Mesendoderm (in vitro differentiated cells): ENCODE data around the gene ANTXR1.

Source experiments
- DNase-seq: peaks from one replicate; pipeline ENCODE4 v3.0.0; 2013
- H2AK5ac ChIP-seq: 2 replicates; pipeline ENCODE4 v1.6.1; 2013; ENCODE audit warnings: low read length, inconsistent platforms
- H2BK120ac ChIP-seq: 2 replicates; pipeline ENCODE4 v1.6.1; 2013; ENCODE audit warnings: low read depth, mild to moderate bottlenecking, low read length, moderate library complexity, mixed read lengths
- H2BK15ac ChIP-seq: replicated peaks from 2 replicates; pipeline ENCODE4 v1.6.1; 2013; ENCODE audit warnings: low read depth, mild to moderate bottlenecking, moderate library complexity
- H2BK5ac ChIP-seq: 2 replicates; pipeline ENCODE4 v1.6.1; 2013; ENCODE audit warnings: low read length, inconsistent platforms
- H3K18ac ChIP-seq: 2 replicates; pipeline ENCODE4 v1.6.1; 2013; ENCODE audit warnings: mild to moderate bottlenecking, low read length, mixed read lengths
- H3K23ac ChIP-seq: one replicate; pipeline ENCODE4 v1.6.1; 2013; ENCODE audit warnings: low read length
- H3K27ac ChIP-seq: 2 replicates; pipeline ENCODE4 v1.5.1; 2013; ENCODE audit warnings: low read depth, mild to moderate bottlenecking, inconsistent platforms, low read length, moderate library complexity
- H3K27me3 ChIP-seq: 2 replicates; pipeline ENCODE4 v1.6.1; 2013; ENCODE audit warnings: low read length, control low read depth, mild to moderate bottlenecking, inconsistent platforms; ENCODE audit not compliant: insufficient read depth, poor library complexity
- H3K36me3 ChIP-seq: 2 replicates; pipeline ENCODE4 v1.6.1; 2013; ENCODE audit warnings: low read length, inconsistent platforms; ENCODE audit not compliant: control insufficient read depth, insufficient read depth
- H3K4ac ChIP-seq: one replicate; pipeline ENCODE4 v1.6.1; 2013; ENCODE audit warnings: low read depth, mild to moderate bottlenecking, low read length, moderate library complexity
- H3K4me1 ChIP-seq: 2 replicates; pipeline ENCODE4 v1.6.1; 2013; ENCODE audit warnings: low read depth, low read length, inconsistent platforms; ENCODE audit not compliant: control insufficient read depth
- H3K4me2 ChIP-seq: 2 replicates; pipeline ENCODE4 v1.6.1; 2013; ENCODE audit warnings: low read length
- H3K4me3 ChIP-seq: 2 replicates; pipeline ENCODE4 v1.5.1; 2013; ENCODE audit warnings: mild to moderate bottlenecking, low read length
- H3K56ac ChIP-seq: one replicate; pipeline ENCODE4 v1.6.1; 2013; ENCODE audit warnings: low read length
- H3K79me1 ChIP-seq: 2 replicates; pipeline ENCODE4 v1.6.1; 2013; ENCODE audit warnings: low read length, inconsistent platforms
- H3K79me2 ChIP-seq: 2 replicates; pipeline ENCODE4 v1.6.1; 2013; ENCODE audit warnings: mild to moderate bottlenecking, low read length; ENCODE audit not compliant: control insufficient read depth, insufficient read depth
- H3K9ac ChIP-seq: 2 replicates; pipeline ENCODE4 v1.6.1; 2013; ENCODE audit warnings: low read length, inconsistent platforms
- H4K5ac ChIP-seq: one replicate; pipeline ENCODE4 v1.6.1; 2013; ENCODE audit warnings: low read length
- H4K8ac ChIP-seq: one replicate; pipeline ENCODE4 v1.6.1; 2013; ENCODE audit warnings: low read depth, mild to moderate bottlenecking, control low read depth, low read length, moderate library complexity
- WGBS: extraction: QIAGEN DNeasy Blood & Tissue Kit; methylation state at CpG from one replicate; pipeline ENCODE4 v1.1.7; 2013; ENCODE audit warnings: low lambda C conversion rate, missing lambda C conversion rate; ENCODE audit not compliant: insufficient coverage; ENCODE audit errors: extremely low coverage; 5-methylcytosine and 5-hydroxymethylcytosine counted together

Gene ANTXR1

GRCh38 chr2:69089266-69089665 lies 76.3 kb downstream of the ANTXR1 start:
- no CpG with 5 or more reads among the region's 3 CpGs for WGBS
- Histone ChIP-seq H3K79me1 (no peaks in the 10 kb centered on the region), H3K27ac (no peak overlapping the region)

GRCh38 chr2:69089998-69090397 lies 77.0 kb downstream of the ANTXR1 start:
- Histone ChIP-seq H4K5ac (no peak overlapping the region), H3K4ac (no peak overlapping the region), H3K56ac (no peak overlapping the region), H3K27me3 (no peaks in the 10 kb centered on the region), H3K36me3 (no peaks in the 10 kb centered on the region), H4K8ac (no peak overlapping the region), H2BK120ac (no peak overlapping the region), H3K79me1 (no peaks in the 10 kb centered on the region), H3K4me1 (no peaks in the 10 kb centered on the region), H3K23ac (no peak overlapping the region), H2BK15ac (no peak overlapping the region), H2BK5ac (no peak overlapping the region), H3K4me2 (no peak overlapping the region), H3K18ac (no peak overlapping the region), H3K9ac (no peak overlapping the region), H3K4me3 (no peak overlapping the region), H3K79me2 (no peaks in the 10 kb centered on the region), H2AK5ac (no peak overlapping the region), H3K27ac (no peak overlapping the region)
- DNase-seq, result no peak
- WGBS, result no CpG with 5 or more reads among the region's 1 CpG

More at GRCh38 chr2:69089266-69089665, 76.3 kb downstream of the ANTXR1 start:
- no peak overlapping the region for H2BK5ac ChIP-seq
- H3K79me2 ChIP-seq, result no peaks in the 10 kb centered on the region
- no peaks in the 10 kb centered on the region for H3K27me3 ChIP-seq
- no peak overlapping the region for H4K8ac ChIP-seq
- no peak overlapping the region for H3K4me3 ChIP-seq
- no peak overlapping the region for H3K4me2 ChIP-seq
- no peak overlapping the region for H3K23ac ChIP-seq
- no peak overlapping the region for H3K9ac ChIP-seq
- no peak overlapping the region for H3K4ac ChIP-seq
- no peaks in the 10 kb centered on the region for H3K4me1 ChIP-seq
- no peaks in the 10 kb centered on the region for H3K36me3 ChIP-seq
- no peak overlapping the region for H2BK15ac ChIP-seq
- DNase-seq, result no peak
- H2AK5ac ChIP-seq, result no peak overlapping the region
- H3K56ac ChIP-seq, result no peak overlapping the region
- no peak overlapping the region for H4K5ac ChIP-seq
- H3K18ac ChIP-seq, result no peak overlapping the region
- H2BK120ac ChIP-seq, result no peak overlapping the region

- H3K36me3 ChIP-seq, result no peaks in the 10 kb centered on the region
- no peak overlapping the region for H4K5ac ChIP-seq
- H2BK5ac ChIP-seq, result no peak overlapping the region
- no peak overlapping the region for H4K8ac ChIP-seq
- H2AK5ac ChIP-seq, result no peak overlapping the region
- no peak overlapping the region for H3K56ac ChIP-seq
- no CpG with 5 or more reads among the region's 6 CpGs for WGBS
- H3K18ac ChIP-seq, result no peak overlapping the region
- H2BK15ac ChIP-seq, result no peak overlapping the region
- H3K4me2 ChIP-seq, result no peak overlapping the region
- H3K4ac ChIP-seq, result no peak overlapping the region
- no peaks in the 10 kb centered on the region for H3K79me1 ChIP-seq
- no peak overlapping the region for H3K4me3 ChIP-seq
- H3K9ac ChIP-seq, result no peak overlapping the region
- H3K23ac ChIP-seq, result no peak overlapping the region
- H2BK120ac ChIP-seq, result no peak overlapping the region
- no peaks in the 10 kb centered on the region for H3K79me2 ChIP-seq
- H3K27ac ChIP-seq, result no peak overlapping the region
- H3K27me3 ChIP-seq, result no peaks in the 10 kb centered on the region
- no peaks in the 10 kb centered on the region for H3K4me1 ChIP-seq
- no peak for DNase-seq
Measured at GRCh38 chr2:69090820-69091219, 77.8 kb downstream of the ANTXR1 start.

DNA sequence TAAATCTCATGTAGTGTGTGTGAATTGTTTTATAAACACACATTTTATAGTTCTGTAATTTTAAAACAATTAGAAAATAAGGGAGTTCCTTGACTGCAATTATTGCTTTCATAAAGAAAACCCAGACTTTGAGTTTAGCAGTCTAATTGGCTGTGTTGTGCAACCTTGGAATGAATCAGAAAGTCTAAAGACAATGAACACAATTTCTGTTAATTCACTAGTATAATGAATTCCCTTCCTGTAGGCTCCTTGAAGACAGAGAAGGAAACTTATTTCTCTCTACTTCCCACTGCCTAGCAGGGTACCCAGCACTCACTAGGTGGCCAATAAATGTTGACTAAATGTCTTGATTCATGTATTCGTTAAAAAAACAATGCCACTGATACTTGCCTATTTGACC lies 79.9 kb downstream of the ANTXR1 start:
- WGBS, result no CpG with 5 or more reads among the region's 1 CpG
- no peak overlapping the region for H3K4ac ChIP-seq
- no peak overlapping the region for H2BK15ac ChIP-seq
- H3K9ac ChIP-seq, result no peak overlapping the region
- H4K8ac ChIP-seq, result no peak overlapping the region
- no peak overlapping the region for H3K27ac ChIP-seq
- no peaks in the 10 kb centered on the region for H3K79me2 ChIP-seq
- H3K4me3 ChIP-seq, result no peak overlapping the region
- H3K4me1 ChIP-seq, result no peaks in the 10 kb centered on the region
- no peak overlapping the region for H3K56ac ChIP-seq
- H4K5ac ChIP-seq, result no peak overlapping the region
- H2BK120ac ChIP-seq, result no peak overlapping the region
- H3K36me3 ChIP-seq, result no peaks in the 10 kb centered on the region
- H3K23ac ChIP-seq, result no peak overlapping the region
- no peaks in the 10 kb centered on the region for H3K27me3 ChIP-seq
- no peak overlapping the region for H2BK5ac ChIP-seq
- H3K79me1 ChIP-seq, result no peaks in the 10 kb centered on the region
- DNase-seq, result no peak
- no peak overlapping the region for H3K18ac ChIP-seq
- no peak overlapping the region for H2AK5ac ChIP-seq
- H3K4me2 ChIP-seq, result no peak overlapping the region

- H4K8ac ChIP-seq, result no peak overlapping the region
- no peak overlapping the region for H3K9ac ChIP-seq
- no peak overlapping the region for H3K56ac ChIP-seq
- WGBS, result no CpG with 5 or more reads among the region's 2 CpGs
- H4K5ac ChIP-seq, result no peak overlapping the region
- no peak overlapping the region for H2AK5ac ChIP-seq
- no peak overlapping the region for H3K4ac ChIP-seq
- no peaks in the 10 kb centered on the region for H3K27me3 ChIP-seq
- H3K79me1 ChIP-seq, result no peaks in the 10 kb centered on the region
- no peaks in the 10 kb centered on the region for H3K4me1 ChIP-seq
- no peak overlapping the region for H3K27ac ChIP-seq
- H3K23ac ChIP-seq, result no peak overlapping the region
- H3K4me2 ChIP-seq, result no peak overlapping the region
- DNase-seq, result no peak
- no peak overlapping the region for H3K18ac ChIP-seq
- H3K79me2 ChIP-seq, result no peaks in the 10 kb centered on the region
- no peak overlapping the region for H2BK15ac ChIP-seq
- H3K4me3 ChIP-seq, result no peak overlapping the region
- H2BK120ac ChIP-seq, result no peak overlapping the region
- no peaks in the 10 kb centered on the region for H3K36me3 ChIP-seq
- no peak overlapping the region for H2BK5ac ChIP-seq
Measured at GRCh38 chr2:69095305-69095704, 82.3 kb downstream of the ANTXR1 start.

DNA sequence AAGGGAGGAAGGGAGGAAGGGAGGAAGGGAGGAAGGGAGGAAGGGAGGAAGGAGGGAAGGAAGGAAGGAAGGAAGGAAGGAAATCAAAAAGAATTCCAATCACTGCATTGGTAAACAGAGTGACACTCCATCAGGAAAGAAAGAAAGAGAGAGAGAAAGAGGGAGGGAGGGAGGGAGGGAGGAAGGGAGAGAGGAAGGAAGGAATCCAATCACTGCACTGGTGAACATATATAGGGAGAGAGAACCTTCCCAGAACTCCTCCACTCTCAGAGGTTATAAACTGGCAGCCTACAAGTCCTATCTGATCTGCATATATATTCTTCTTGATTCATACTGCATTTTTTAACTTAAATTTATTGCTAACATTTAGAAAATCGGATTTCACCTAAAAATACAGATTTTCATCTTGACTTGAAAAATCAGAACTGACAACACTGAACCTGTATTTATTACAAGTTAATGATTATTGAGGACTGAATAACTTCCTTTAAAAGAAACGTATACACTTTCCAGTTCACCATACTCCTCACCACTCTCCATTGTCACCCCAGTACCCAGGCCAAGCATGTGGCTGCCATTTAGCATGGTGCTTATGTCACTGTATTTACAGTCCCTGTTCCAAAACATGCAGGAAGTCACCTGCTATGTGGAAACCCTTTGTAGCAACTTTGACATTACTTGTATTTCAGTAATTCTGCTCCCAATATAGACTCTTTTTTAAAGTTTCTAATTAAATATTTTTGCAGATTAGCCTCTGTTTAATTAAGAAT lies 83.5 kb downstream of the ANTXR1 start:
- H3K27ac ChIP-seq, result no peak overlapping the region
- no CpG with 5 or more reads among the region's 2 CpGs for WGBS
- H2BK5ac ChIP-seq, result no peak overlapping the region

More for the DNA sequence above, 83.5 kb downstream of the ANTXR1 start:
- no peak for DNase-seq
- H3K36me3 ChIP-seq, result no peaks in the 10 kb centered on the region
- no peaks in the 10 kb centered on the region for H3K79me2 ChIP-seq
- no peaks in the 10 kb centered on the region for H3K4me1 ChIP-seq
- H2BK120ac ChIP-seq, result no peak overlapping the region
- no peak overlapping the region for H4K5ac ChIP-seq
- H3K79me1 ChIP-seq, result no peaks in the 10 kb centered on the region
- no peaks in the 10 kb centered on the region for H3K27me3 ChIP-seq
- no peak overlapping the region for H2BK15ac ChIP-seq
- no peak overlapping the region for H3K4me2 ChIP-seq
- H3K4me3 ChIP-seq, result no peak overlapping the region
- no peak overlapping the region for H3K18ac ChIP-seq
- no peak overlapping the region for H3K4ac ChIP-seq
- no peak overlapping the region for H3K9ac ChIP-seq
- no peak overlapping the region for H4K8ac ChIP-seq
- no peak overlapping the region for H2AK5ac ChIP-seq
- no peak overlapping the region for H3K56ac ChIP-seq
- H3K23ac ChIP-seq, result no peak overlapping the region
